ENCODE measurements around the gene MRPL10. TPM values are rescaled to one million over a fixed set of nuclear protein-coding genes. Genes with fewer than 3 reads are reported as not detected.
A peak's percentile ranks its signal among the peaks of the same experiment; 100 is the strongest.

The MRPL10 gene
- total RNA-seq, 1 donor from 2014 or later = 14.0 TPM

- peaks cover 19% of the 10 kb centered on the region for H3K36me3 ChIP-seq (ENCODE audit: control insufficient read depth, insufficient read depth, low read length)
- TF ChIP-seq CTCF (IDR thresholded peaks at IDR 0.05; ENCODE audit: insufficient read depth, low read length, severe bottlenecking) = no peak
- H3K27me3 ChIP-seq (ENCODE audit: control insufficient read depth, insufficient read depth, low read length) = no peaks in the 10 kb centered on the region
- FAIRE-seq (no peak), DNase-seq (ENCODE audit: low read depth) (no peak)
- H3K4me3 ChIP-seq (ENCODE audit: low read depth, low read length) = peak overlapping the region; percentile 46
Measured at GRCh38 chr17:47821031-47821423, 10.3 kb downstream of the MRPL10 start.

GRCh38 chr17:47820033-47820789, 11.1 kb downstream of the MRPL10 start:
- DNase-seq (ENCODE audit: low read depth) = no peak
- TF ChIP-seq CTCF (IDR thresholded peaks at IDR 0.05; ENCODE audit: insufficient read depth, low read length, severe bottlenecking) = no peak
- H3K27me3 ChIP-seq (ENCODE audit: control insufficient read depth, insufficient read depth, low read length) = no peaks in the 10 kb centered on the region
- FAIRE-seq = no peak
- H3K36me3 ChIP-seq (ENCODE audit: control insufficient read depth, insufficient read depth, low read length) = peaks cover 22% of the 10 kb centered on the region
- H3K4me3 ChIP-seq (ENCODE audit: low read depth, low read length) = no peak overlapping the region

- TF ChIP-seq CTCF (IDR thresholded peaks at IDR 0.05; ENCODE audit: insufficient read depth, low read length, severe bottlenecking) = no peak
- no peak for DNase-seq (ENCODE audit: low read depth)
- H3K36me3 ChIP-seq (ENCODE audit: control insufficient read depth, insufficient read depth, low read length) = peaks cover 22% of the 10 kb centered on the region
- H3K4me3 ChIP-seq (ENCODE audit: low read depth, low read length) = no peak overlapping the region
- H3K27me3 ChIP-seq (ENCODE audit: control insufficient read depth, insufficient read depth, low read length) = no peaks in the 10 kb centered on the region
- FAIRE-seq = no peak
Measured at GRCh38 chr17:47819475-47819874, 11.9 kb downstream of the MRPL10 start.

- Histone ChIP-seq H3K4me3 (ENCODE audit: low read depth, low read length) (no peak overlapping the region), H3K27me3 (ENCODE audit: control insufficient read depth, insufficient read depth, low read length) (no peaks in the 10 kb centered on the region), H3K36me3 (ENCODE audit: control insufficient read depth, insufficient read depth, low read length) (peaks cover 18% of the 10 kb centered on the region)
- DNase-seq (ENCODE audit: low read depth) (no peak), FAIRE-seq (no peak)
- TF ChIP-seq CTCF (IDR thresholded peaks at IDR 0.05; ENCODE audit: insufficient read depth, low read length, severe bottlenecking) = no peak
Measured at GRCh38 chr17:47818002-47818695, 13.2 kb downstream of the MRPL10 start.

GRCh38 chr17:47816947-47817346, 14.4 kb downstream of the MRPL10 start:
- no peak for TF ChIP-seq CTCF (IDR thresholded peaks at IDR 0.05; ENCODE audit: insufficient read depth, low read length, severe bottlenecking)
- FAIRE-seq (no peak), DNase-seq (ENCODE audit: low read depth) (no peak)
- no peaks in the 10 kb centered on the region for H3K27me3 ChIP-seq (ENCODE audit: control insufficient read depth, insufficient read depth, low read length)
- H3K4me3 ChIP-seq (ENCODE audit: low read depth, low read length) = no peak overlapping the region
- H3K36me3 ChIP-seq (ENCODE audit: control insufficient read depth, insufficient read depth, low read length) = peaks cover 18% of the 10 kb centered on the region
